Measurements from ENCODE around the gene PAPPA2. TPM values are rescaled to one million over a fixed set of nuclear protein-coding genes. Genes with fewer than 3 reads are reported as not detected.

Gene PAPPA2
- total and polyA plus RNA-seq, 2 donors (not counting 1 experiment from before 2014, with no cell fraction given): 0.24 to 4.1 TPM

DNA sequence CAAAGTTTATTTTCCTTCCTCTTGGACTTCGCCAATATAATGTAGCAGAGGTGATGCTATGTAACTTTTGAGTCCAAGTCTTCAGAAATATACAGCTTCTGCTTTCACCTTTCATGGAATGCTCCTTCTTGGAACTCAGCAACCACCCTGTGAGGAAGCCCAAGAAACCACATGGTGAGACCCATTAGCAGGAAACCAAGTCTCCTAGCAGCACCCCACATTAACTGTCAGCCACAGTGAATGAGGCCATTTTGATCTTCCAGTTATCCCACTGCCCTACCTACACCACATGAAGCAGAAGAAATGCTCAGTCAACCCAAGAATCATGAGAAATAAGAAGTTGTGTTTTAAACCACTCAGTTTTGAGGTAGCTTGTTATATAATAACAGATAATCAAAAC lies 58.2 kb downstream of the PAPPA2 start:
- Histone ChIP-seq H3K9ac (ENCODE audit: insufficient read depth, low read length) (no peak overlapping the region), H3K4me2 (ENCODE audit: extremely low read depth, insufficient read depth, low read length) (no peak overlapping the region), H3K4me3 (replicated peaks in 1 of 4; ENCODE audit: control extremely low read depth in 1 of 4, insufficient read depth in 1 of 4, low read depth in 3 of 4, low read length in 4 of 4) (no peak overlapping the region), H3K79me2 (ENCODE audit: control insufficient read depth, insufficient read depth, low read length) (no peaks in the 10 kb centered on the region), H2AFZ (ENCODE audit: low read length) (no peak overlapping the region), H3K27ac (ENCODE audit: insufficient read depth, low read length) (no peak overlapping the region), H3K27me3 (ENCODE audit: control insufficient read depth, insufficient read depth, low read length) (no peaks in the 10 kb centered on the region), H3K9me3 (ENCODE audit: control insufficient read depth, insufficient read depth, low read depth, low read length) (no peaks in the 10 kb centered on the region), H4K20me1 (ENCODE audit: control insufficient read depth, extremely low read depth, insufficient read depth, low read length) (no peaks in the 10 kb centered on the region), H3K4me1 (ENCODE audit: control insufficient read depth, extremely low read depth, insufficient read depth, low read length) (no peaks in the 10 kb centered on the region), H3K36me3 (ENCODE audit: control insufficient read depth, insufficient read depth, low read length) (no peaks in the 10 kb centered on the region)
- no peak for DNase-seq (ENCODE audit: low read depth in 2 of 2)
- no peak for TF ChIP-seq EZH2 (IDR thresholded peaks at IDR 0.05; ENCODE audit: low read length, missing control alignments)
- TF ChIP-seq, protein P1, sequence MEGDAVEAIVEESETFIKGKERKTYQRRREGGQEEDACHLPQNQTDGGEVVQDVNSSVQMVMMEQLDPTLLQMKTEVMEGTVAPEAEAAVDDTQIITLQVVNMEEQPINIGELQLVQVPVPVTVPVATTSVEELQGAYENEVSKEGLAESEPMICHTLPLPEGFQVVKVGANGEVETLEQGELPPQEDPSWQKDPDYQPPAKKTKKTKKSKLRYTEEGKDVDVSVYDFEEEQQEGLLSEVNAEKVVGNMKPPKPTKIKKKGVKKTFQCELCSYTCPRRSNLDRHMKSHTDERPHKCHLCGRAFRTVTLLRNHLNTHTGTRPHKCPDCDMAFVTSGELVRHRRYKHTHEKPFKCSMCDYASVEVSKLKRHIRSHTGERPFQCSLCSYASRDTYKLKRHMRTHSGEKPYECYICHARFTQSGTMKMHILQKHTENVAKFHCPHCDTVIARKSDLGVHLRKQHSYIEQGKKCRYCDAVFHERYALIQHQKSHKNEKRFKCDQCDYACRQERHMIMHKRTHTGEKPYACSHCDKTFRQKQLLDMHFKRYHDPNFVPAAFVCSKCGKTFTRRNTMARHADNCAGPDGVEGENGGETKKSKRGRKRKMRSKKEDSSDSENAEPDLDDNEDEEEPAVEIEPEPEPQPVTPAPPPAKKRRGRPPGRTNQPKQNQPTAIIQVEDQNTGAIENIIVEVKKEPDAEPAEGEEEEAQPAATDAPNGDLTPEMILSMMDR (conservative IDR thresholded peaks at IDR 0.05 in 1 of 2, IDR thresholded peaks at IDR 0.05 in 1 of 2; ENCODE audit: low read depth in 1 of 2, low read length in 2 of 2): no peak

DNA sequence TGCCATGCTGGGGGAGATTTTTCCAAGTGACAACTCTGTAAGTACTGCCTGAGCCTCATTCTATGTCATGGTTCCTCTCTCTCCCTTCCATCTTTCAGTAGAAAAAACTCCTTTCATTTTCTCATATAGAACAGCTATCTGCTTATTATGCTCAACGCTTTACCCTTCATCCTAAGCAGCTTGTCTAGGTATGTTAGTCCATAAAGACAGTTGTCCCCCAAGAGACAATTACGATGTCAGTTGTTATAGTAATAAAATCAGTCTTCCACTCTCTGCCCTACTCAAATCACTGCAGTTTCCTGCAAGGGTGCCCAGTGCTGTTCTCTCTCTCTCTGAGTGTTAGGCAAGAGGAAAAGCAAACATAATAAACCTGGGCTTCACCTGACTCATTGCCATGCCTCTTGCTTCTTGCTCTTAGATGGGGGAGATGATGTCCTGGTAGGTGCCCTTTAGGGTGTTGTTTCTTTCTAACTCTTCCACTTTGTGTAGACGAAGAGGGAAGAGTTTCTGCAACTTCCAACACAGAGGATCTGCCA lies 59.4 kb downstream of the PAPPA2 start:
- no peaks in the 10 kb centered on the region for H3K4me1 ChIP-seq (ENCODE audit: control insufficient read depth, extremely low read depth, insufficient read depth, low read length)
- no peak overlapping the region for H3K27ac ChIP-seq (ENCODE audit: insufficient read depth, low read length)
- no peak overlapping the region for H3K4me2 ChIP-seq (ENCODE audit: extremely low read depth, insufficient read depth, low read length)
- TF ChIP-seq EZH2 (IDR thresholded peaks at IDR 0.05; ENCODE audit: low read length, missing control alignments): no peak
- TF ChIP-seq, protein P1 (conservative IDR thresholded peaks at IDR 0.05 in 1 of 2, IDR thresholded peaks at IDR 0.05 in 1 of 2; ENCODE audit: low read depth in 1 of 2, low read length in 2 of 2): no peak
- no peaks in the 10 kb centered on the region for H4K20me1 ChIP-seq (ENCODE audit: control insufficient read depth, extremely low read depth, insufficient read depth, low read length)
- no peak overlapping the region for H3K4me3 ChIP-seq (replicated peaks in 1 of 4; ENCODE audit: control extremely low read depth in 1 of 4, insufficient read depth in 1 of 4, low read depth in 3 of 4, low read length in 4 of 4)
- no peaks in the 10 kb centered on the region for H3K27me3 ChIP-seq (ENCODE audit: control insufficient read depth, insufficient read depth, low read length)
- H3K79me2 ChIP-seq (ENCODE audit: control insufficient read depth, insufficient read depth, low read length): no peaks in the 10 kb centered on the region
- no peak overlapping the region for H3K9ac ChIP-seq (ENCODE audit: insufficient read depth, low read length)
- DNase-seq (ENCODE audit: low read depth in 2 of 2): no peak
- no peaks in the 10 kb centered on the region for H3K9me3 ChIP-seq (ENCODE audit: control insufficient read depth, insufficient read depth, low read depth, low read length)
- no peaks in the 10 kb centered on the region for H3K36me3 ChIP-seq (ENCODE audit: control insufficient read depth, insufficient read depth, low read length)
- no peak overlapping the region for H2AFZ ChIP-seq (ENCODE audit: low read length)

DNA sequence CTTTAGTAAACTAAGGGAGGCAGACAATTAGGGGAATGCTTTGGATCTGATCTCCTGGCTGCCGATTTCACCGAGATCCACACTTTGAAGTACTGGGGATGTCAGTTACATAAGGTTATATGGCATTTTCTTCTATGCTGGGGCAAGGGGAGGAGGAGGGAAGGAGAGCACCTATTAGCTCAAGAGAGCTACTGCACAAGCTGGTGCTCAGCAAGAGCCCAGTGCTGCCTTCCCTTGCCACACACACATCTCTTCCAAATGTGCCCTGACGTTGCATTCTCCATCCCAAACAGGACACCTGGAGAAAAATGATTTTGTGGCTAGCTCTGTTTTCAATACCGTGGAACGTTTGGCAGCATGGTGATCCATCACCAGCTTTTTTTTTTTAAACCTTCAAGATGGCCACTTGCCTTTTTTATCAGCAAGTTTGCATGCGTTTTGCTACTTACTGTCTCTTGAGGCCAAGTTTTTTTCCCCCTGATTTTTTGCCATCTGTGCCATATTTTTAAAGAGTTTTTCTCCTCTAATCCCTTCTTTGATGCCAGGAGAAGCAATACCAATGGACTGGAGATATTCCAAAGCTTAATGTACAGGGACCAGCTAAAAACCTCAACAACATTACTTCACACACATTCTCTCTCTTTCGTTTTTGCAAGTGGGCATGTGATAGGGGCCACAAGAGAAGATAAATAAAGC lies 66.6 kb downstream of the PAPPA2 start:
- Histone ChIP-seq H3K9me3 (ENCODE audit: control insufficient read depth, insufficient read depth, low read depth, low read length) (no peaks in the 10 kb centered on the region), H4K20me1 (ENCODE audit: control insufficient read depth, extremely low read depth, insufficient read depth, low read length) (no peaks in the 10 kb centered on the region), H3K4me2 (ENCODE audit: extremely low read depth, insufficient read depth, low read length) (no peak overlapping the region), H3K36me3 (ENCODE audit: control insufficient read depth, insufficient read depth, low read length) (no peaks in the 10 kb centered on the region), H3K4me1 (ENCODE audit: control insufficient read depth, extremely low read depth, insufficient read depth, low read length) (no peaks in the 10 kb centered on the region), H3K27ac (ENCODE audit: insufficient read depth, low read length) (no peak overlapping the region), H2AFZ (ENCODE audit: low read length) (no peak overlapping the region), H3K4me3 (replicated peaks in 1 of 4; ENCODE audit: control extremely low read depth in 1 of 4, insufficient read depth in 1 of 4, low read depth in 3 of 4, low read length in 4 of 4) (no peak overlapping the region), H3K79me2 (ENCODE audit: control insufficient read depth, insufficient read depth, low read length) (no peaks in the 10 kb centered on the region), H3K9ac (ENCODE audit: insufficient read depth, low read length) (no peak overlapping the region), H3K27me3 (ENCODE audit: control insufficient read depth, insufficient read depth, low read length) (no peaks in the 10 kb centered on the region)
- TF ChIP-seq, protein P1 (conservative IDR thresholded peaks at IDR 0.05 in 1 of 2, IDR thresholded peaks at IDR 0.05 in 1 of 2; ENCODE audit: low read depth in 1 of 2, low read length in 2 of 2): no peak
- TF ChIP-seq EZH2 (IDR thresholded peaks at IDR 0.05; ENCODE audit: low read length, missing control alignments): no peak
- no peak for DNase-seq (ENCODE audit: low read depth in 2 of 2)

Measured in fibroblast of lung (primary cell).